ENCODE measurements around the gene LRRC4C. TPM values are rescaled to one million over a fixed set of nuclear protein-coding genes. Genes with fewer than 3 reads are reported as not detected.

Gene LRRC4C
- total and polyA plus RNA-seq, 12 donors: 0.15 to 0.93 (median 0.40) TPM

- H3K36me3 ChIP-seq: no peaks in the 10 kb centered on the region
- H3K4me3 ChIP-seq: no peak overlapping the region
- no peaks in the 10 kb centered on the region for H3K27me3 ChIP-seq
- no peaks in the 10 kb centered on the region for H3K4me1 ChIP-seq
- no peak overlapping the region for H3K27ac ChIP-seq
- no peak for DNase-seq
- 75 to 77% methylated on average over 4 of the region's 4 CpGs for WGBS, 2 donors
- intact Hi-C loops (cut with DNase I): no loop called here
- no peak for ATAC-seq
- peaks cover 0 to 10% (median 0%) of the 10 kb centered on the region in 11 donors for H3K9me3 ChIP-seq
- TF ChIP-seq CTCF (IDR thresholded peaks at IDR 0.05): no peak
Measured at GRCh38 chr11:41110527-41110926, 348.9 kb downstream of the LRRC4C start.

- Histone ChIP-seq H3K9me3 (peaks cover 0 to 35% (median 0%) of the 10 kb centered on the region in 11 donors), H3K27me3 (no peaks in the 10 kb centered on the region), H3K27ac (no peak overlapping the region), H3K4me1 (no peaks in the 10 kb centered on the region), H3K4me3 (no peak overlapping the region), H3K36me3 (no peaks in the 10 kb centered on the region)
- no peak for TF ChIP-seq CTCF (IDR thresholded peaks at IDR 0.05)
- 72 to 77% methylated on average over 4 of the region's 4 CpGs for WGBS, 2 donors
- DNase-seq (no peak), ATAC-seq (no peak)
- intact Hi-C loops (cut with DNase I): no loop called here
Measured at GRCh38 chr11:41102471-41102870, 357.0 kb downstream of the LRRC4C start.

- Histone ChIP-seq H3K36me3 (no peaks in the 10 kb centered on the region), H3K27ac (no peak overlapping the region), H3K4me3 (no peak overlapping the region), H3K27me3 (no peaks in the 10 kb centered on the region), H3K9me3 (peaks cover 0 to 38% (median 0%) of the 10 kb centered on the region in 11 donors), H3K4me1 (no peaks in the 10 kb centered on the region)
- ATAC-seq (no peak), DNase-seq (no peak)
- WGBS, 2 donors: 33 to 57% methylated on average over 1 of the region's 1 CpG
- no peak for TF ChIP-seq CTCF (IDR thresholded peaks at IDR 0.05)
- intact Hi-C loops (cut with DNase I): no loop called here
Measured at GRCh38 chr11:41099654-41100053, 359.8 kb downstream of the LRRC4C start.

GRCh38 chr11:41085123-41085522 is 374.3 kb downstream of the LRRC4C start:
- intact Hi-C loops (cut with DNase I): no loop called here
- Histone ChIP-seq H3K4me3 (no peak overlapping the region), H3K27me3 (no peaks in the 10 kb centered on the region), H3K27ac (no peak overlapping the region), H3K36me3 (no peaks in the 10 kb centered on the region), H3K9me3 (no peaks in the 10 kb centered on the region), H3K4me1 (no peaks in the 10 kb centered on the region)
- DNase-seq (no peak), ATAC-seq (no peak)
- no peak for TF ChIP-seq CTCF (IDR thresholded peaks at IDR 0.05)
- 56 to 72% methylated on average over 1 of the region's 1 CpG for WGBS, 2 donors
